Muscle of back (tissue), 11 donors: ENCODE data around the gene PHPT1. TPM values are rescaled to one million over a fixed set of nuclear protein-coding genes. Genes with fewer than 3 reads are reported as not detected.

Source experiments
- DNase-seq, 3 donors: peaks; one replicate each; pipeline versions ENCODE4 v3.0.0 to v3.0.0-alpha.2; 2013
- polyA plus RNA-seq, 10 donors: library from polyadenylated mRNA; unstranded; fragments of 120-200 nt; gene quantifications; one replicate each; pipeline ENCODE4 v1.2.1, GENCODE V29; 2013; ENCODE audit not compliant: insufficient read length in 10 of 10

The PHPT1 gene
- polyA plus RNA-seq, 10 donors, result 63.9 to 118 (median 81.7) TPM

DNA sequence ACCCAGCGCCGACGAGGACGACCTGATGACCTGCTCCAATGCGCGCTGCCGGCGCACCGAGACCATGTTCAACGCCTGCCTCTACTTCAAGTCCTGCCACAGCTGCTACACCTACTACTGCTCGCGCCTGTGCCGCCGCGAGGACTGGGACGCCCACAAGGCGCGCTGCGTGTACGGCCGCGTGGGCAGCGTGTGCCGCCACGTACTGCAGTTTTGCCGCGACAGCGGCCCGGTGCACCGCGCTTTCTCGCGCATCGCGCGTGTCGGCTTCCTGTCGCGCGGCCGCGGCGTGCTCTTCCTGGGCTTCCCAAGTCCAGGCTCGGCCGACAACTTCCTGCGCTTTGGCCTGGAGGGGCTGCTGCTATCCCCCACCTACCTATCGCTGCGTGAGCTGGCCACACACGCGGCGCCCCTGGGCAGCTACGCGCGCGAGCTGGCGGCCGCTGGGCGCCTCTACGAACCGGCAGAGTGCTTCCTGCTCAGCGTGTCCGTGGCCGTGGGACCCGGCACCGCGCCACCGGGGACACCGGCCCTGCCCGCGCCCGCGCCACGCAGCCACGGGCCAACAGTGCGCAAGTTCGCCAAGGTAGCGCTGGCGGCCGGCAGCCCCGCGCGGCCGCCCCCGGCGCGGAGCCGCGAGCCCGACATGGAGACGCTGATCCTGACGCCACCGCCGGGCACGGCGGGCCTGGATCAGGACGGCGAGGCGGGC, 2.7 kb upstream of the PHPT1 start:
- peak in 1 of 3 donors; percentile 69 for DNase-seq

DNA sequence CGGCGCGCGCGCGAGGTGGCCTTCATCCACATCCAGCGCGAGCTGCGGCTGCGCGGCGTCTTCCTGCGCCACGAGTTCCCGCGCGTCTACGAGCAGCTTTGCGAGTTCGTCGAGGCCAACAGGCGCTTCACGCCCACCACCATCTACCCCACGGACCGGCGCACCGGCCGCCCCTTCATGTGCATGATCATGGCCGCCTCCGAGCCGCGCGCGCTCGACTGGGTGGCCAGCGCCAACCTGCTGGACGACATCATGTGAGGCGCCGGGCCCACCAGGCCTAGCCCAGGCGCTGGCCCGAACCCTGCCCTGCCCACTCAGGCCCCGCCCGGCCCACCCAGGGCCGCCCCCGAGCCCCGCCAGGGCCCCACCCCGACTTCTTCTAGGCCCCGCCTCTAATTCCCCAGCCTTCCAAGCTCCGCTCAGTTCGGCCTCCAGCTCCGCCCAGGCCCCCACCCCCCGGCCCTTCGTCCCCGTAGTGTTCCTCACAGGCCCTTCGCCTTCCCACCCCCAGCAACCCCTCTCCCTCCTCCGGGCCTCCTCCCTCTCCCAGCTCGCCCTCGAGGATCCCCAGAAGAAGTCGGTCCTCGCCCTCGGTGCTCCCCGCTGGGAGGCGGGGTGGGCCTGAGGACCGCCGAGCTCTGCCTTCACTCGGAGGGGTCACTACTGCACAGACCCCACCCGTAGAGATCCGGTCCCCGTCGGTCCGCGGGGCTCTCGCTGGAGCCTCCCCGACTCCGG, 2.0 kb upstream of the PHPT1 start:
- peak; percentile 69 to 89 (median 79) for DNase-seq

DNA sequence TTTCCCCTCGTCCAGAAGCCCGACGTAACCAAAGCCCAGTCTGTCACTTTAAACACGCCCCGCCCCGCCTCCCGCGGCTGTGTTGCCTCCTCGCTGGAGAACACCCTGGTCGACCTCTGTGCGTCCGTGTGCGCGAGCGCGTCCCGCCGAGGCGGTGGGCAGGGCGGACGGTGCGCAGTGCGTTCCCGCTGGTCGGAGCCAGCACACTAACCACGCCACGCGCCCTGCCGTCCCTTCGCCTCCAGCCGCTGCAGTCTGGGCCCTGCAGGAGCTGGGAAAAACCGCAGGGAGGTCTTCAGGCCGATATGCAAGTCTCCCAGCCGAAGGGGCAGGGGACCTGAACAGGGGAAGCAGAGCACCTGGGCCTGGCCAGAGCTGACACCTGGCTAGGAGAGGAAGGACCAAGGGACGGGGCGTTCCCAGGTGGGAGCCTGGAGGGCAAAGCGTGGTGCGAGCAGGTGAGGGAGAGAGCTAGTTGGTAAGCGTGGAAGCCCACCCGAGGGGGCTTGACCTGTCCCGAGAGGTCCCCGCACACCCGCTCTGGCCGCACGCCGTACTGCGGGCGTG, 1.3 kb upstream of the PHPT1 start:
- peak; percentile 75 to 95 (median 84) for DNase-seq

DNA sequence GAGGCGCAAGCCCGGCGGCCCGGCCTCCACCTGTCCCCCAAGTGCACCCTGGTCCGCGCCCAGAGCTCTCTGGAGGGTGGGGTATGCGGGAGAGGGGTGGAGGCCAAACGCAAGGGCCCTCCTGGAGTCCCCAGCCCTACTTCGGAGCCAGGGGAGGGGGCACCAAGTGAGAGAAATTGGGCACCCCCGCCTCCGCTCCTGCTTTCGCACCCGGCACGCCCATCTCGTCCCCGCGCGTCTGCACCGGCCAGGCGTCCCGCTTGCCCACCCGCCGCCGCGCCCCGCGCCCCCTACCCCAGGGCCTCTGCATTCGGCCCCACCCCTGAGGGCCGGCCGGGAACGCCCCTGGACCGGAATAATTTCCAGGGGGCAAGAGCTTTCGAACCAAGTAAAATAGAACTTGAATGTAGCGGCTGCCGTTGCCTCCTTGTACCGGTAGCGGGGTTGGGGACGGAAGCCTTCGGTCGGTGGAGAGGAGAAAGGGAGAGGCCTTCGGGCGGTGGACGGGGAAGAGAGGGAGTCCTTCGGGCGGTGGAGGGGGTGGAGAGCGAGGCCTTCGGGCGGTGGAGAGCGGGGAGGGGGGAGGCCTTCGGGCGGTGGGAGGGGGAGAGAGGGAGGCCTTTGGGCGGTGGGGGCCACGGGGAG, 694 bp upstream of the PHPT1 start:
- DNase-seq, result peak in 1 of 3 donors; percentile 23

DNA sequence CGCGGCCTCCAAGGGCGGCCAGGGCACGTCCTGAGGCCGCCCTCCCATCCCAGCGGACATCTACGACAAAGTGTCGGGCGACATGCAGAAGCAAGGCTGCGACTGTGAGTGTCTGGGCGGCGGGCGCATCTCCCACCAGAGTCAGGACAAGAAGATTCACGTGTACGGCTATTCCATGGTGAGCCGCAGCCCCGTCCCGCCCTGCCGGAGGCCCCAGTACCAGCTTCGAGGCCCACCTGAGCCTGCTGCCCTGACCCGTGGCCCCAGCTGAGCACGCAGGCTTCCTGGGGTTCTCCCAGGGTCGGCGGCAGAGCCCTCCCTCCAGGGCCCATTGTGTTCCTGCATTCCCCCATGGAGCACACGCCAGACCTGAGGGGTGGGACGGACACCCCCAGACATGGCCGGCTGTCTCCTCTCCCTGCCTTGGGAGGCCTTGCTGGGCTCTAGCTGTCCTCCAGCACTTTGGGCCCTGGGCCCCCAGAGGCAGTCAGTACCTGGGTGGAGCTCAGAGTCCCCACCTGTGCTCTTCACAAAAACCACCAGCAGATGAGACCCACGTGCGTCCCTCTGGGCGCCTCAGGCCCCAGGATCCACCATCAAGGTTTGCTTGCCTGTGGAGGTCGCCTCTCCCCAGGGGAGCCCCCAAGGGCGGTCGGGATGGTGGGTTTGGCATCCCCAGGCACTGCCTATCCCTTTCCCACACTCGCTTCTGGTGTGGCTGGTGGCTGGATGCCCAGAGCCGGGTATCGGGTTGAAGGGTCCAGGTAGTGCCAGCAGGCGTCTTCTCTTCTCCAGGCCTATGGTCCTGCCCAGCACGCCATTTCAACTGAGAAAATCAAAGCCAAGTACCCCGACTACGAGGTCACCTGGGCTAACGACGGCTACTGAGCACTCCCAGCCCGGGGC, 1.0 kb downstream of the PHPT1 start:
- peak in 1 of 3 donors; percentile 27 for DNase-seq

DNA sequence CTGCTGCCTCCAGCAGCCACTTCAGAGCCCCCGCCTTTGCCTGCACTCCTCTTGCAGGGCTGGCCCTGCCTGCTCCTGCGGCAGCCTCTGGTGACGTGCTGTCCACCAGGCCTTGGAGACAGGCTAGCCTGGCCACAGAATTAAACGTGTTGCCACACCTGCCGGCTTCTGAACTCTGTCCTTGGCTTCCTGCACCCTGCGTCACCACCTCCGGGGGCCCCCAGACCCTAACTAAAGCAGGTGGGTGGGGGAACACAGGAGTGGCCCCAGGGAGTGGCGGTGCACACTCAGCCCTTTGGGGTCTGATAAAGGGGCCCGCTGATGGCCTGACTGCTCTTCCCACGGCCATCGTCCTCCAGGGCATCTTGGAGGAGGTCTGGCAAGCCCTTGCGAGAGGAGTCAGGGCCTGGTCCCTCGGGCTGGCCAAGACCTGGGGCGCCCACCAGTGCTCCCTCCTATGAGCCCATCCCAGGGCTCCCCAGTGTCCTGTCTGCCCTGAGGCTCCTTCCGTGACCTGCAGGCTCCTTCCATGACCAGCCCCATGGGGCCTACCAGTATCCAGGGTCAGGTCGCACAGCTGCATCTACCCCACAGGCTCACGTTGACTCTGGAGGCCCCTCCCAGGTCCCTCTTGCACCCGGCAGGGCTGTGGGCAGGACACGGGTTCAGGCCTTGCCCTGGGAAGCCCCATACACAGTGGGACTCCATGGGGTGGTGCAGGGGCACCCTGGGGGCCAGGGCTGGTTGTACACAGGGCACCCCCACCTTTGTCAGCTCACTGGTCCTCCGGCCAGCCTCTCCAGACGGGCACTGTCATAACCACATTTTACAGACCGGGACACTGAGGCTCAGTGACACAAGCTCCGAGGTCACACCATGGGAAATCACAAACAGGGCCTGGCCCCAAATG, 1.9 kb downstream of the PHPT1 start:
- DNase-seq, result peak in 1 of 3 donors; percentile 24

DNA sequence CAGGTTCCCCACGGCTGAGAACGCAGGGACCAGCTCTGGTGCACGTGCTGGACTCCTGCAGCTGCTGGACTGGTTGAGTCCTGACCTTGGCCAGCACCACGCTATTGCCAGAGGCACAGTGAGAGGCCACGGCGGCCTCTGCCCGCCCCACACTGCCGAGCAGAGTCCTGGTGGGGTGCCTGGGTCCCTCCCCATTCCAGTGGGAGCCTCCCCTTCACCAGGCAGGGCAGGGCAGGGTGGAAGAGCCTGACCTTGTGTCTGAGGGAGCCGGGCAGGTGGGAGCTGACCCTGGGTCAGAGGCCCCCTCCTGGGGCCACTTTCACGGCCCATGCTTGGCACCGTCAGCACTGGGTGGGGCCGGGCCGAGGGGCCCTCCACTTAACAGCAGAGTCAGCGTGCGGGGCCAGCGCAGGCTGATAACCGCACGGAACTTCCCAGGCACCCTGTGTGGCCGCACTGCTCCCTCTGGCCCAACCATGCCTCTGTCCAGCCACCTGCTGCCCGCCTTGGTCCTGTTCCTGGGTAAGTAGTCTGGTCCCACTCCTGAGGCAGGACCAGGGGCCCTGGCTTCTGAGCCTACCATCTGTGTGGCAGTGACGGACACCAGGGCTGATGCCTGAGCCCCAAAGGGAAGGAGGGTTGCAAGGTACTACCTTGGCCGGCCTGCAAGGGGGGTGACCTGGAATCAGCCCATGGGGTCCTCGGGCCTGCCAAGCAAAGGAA, 2.9 kb downstream of the PHPT1 start, which contains the start of gene MAMDC4:
MAMDC4 (plus strand) TSS at position 406 of the 723 bp plus-strand sequence; CDS start at position 477, 71 bp downstream.
- peak in 1 of 3 donors; percentile 27 for DNase-seq

DNA sequence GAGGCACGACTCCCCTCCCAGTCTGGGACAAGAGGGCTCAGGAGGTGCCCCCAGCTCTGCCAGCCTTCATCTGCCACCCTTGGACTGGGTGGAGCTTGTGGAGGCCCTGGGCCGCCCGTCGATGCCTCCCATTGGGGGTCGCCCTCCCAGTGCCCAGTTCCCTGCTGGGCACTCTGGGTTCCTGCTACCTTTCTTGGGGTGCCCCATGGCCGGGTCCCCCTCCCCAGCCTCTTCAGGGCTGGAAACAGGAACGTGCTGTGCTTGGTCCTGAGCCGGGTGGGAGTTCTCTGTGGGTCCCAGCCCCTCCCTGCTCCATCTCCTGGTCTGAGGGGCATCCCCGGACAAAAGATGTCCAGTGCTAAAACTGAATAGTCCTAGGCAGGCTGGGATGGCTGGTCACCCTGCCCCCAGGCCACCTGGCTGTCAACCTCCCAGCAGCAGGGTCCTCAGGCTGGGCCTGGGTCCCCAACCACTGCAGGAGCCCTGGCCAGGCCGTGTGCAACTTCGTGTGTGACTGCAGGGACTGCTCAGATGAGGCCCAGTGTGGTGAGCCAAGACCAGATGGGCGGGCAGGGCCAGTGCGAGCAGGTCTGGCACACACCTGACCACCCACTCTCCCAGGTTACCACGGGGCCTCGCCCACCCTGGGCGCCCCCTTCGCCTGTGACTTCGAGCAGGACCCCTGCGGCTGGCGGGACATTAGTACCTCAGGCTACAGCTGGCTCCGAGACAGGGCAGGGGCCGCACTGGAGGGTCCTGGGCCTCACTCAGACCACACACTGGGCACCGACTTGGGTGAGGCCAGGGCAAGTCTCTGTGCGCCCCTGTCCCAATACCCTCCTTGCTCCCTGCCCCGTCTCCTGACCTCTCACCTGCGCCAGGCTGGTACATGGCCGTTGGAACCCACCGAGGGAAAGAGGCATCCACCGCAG, 3.7 kb downstream of the PHPT1 start:
- peak in 1 of 3 donors; percentile 20 for DNase-seq

DNA sequence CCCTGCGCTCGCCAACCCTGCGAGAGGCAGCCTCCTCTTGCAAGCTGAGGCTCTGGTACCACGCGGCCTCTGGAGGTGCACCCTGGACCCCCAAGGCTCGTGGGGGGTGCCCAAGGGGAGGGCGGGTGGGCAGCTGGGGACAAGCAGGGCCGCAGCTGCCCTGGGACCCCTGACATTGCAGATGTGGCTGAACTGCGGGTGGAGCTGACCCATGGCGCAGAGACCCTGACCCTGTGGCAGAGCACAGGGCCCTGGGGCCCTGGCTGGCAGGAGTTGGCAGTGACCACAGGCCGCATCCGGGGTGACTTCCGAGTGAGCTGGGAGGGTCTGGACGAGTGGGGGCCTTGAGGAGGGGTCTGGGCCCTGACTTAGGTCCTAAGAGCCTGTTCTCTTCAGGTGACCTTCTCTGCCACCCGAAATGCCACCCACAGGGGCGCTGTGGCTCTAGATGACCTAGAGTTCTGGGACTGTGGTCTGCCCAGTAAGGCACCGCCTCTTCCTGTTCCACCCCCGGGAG, 4.4 kb downstream of the PHPT1 start:
- DNase-seq, result no peak

DNA sequence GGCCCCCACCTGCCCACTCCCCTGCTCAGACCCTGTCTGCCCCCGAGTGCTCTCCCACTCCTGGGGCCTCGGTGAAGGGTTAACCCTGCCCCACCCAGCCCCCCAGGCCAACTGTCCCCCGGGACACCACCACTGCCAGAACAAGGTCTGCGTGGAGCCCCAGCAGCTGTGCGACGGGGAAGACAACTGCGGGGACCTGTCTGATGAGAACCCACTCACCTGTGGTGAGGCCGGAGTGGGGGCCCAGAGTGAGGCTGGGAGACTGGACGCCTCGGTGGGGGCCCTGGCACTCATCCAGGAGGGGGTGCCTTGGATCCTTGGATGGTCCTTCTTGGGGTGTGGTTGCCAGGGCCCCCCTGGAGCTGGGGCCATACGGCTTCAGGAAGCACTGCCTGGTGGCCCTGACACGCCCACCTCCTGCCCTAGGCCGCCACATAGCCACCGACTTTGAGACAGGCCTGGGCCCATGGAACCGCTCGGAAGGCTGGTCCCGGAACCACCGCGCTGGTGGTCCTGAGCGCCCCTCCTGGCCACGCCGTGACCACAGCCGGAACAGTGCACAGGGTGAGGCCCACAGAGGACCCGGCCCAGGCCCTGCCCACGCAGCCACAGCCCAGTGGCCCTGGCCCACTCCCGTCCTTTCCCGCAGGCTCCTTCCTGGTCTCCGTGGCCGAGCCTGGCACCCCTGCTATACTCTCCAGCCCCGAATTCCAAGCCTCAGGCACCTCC, 5.1 kb downstream of the PHPT1 start:
- peak in 1 of 3 donors; percentile 32 for DNase-seq

DNA sequence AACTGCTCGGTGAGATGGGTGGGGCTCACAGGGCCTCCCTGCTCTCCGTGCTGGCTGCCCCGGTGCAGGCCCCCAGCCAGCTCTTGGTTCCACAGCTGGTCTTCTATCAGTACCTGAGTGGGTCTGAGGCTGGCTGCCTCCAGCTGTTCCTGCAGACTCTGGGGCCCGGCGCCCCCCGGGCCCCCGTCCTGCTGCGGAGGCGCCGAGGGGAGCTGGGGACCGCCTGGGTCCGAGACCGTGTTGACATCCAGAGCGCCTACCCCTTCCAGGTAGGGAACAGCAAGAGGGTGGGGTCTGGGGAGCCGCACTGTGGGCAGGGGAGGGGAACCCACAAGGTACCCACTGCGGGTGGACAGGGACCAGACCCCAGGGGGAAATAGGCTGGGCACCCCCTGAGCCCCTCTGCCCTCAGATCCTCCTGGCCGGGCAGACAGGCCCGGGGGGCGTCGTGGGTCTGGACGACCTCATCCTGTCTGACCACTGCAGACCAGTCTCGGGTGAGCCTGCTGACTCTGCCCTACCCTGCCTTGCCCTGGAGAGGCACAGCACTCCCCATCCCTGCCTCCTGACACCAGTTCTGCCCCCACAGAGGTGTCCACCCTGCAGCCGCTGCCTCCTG, 5.7 kb downstream of the PHPT1 start:
- DNase-seq, result no peak

DNA sequence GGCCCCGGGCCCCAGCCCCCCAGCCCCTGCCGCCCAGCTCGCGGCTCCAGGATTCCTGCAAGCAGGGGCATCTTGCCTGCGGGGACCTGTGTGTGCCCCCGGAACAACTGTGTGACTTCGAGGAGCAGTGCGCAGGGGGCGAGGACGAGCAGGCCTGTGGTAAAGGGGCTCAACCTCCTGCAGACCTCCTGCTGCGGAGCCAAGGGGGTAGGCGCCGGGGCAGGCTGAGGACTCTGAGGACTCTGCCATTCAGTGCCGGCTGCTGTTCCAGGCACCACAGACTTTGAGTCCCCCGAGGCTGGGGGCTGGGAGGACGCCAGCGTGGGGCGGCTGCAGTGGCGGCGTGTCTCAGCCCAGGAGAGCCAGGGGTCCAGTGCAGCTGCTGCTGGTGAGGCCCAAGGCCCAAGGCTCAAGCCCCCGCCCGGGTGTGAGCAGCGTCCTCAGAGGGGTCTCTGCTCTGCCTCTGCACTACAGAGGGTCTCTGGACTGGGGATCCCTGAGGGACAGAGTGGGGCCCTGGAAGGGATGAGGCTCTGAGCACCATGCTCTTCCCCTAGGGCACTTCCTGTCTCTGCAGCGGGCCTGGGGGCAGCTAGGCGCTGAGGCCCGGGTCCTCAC, 6.4 kb downstream of the PHPT1 start:
- peak in 1 of 3 donors; percentile 27 for DNase-seq

DNA sequence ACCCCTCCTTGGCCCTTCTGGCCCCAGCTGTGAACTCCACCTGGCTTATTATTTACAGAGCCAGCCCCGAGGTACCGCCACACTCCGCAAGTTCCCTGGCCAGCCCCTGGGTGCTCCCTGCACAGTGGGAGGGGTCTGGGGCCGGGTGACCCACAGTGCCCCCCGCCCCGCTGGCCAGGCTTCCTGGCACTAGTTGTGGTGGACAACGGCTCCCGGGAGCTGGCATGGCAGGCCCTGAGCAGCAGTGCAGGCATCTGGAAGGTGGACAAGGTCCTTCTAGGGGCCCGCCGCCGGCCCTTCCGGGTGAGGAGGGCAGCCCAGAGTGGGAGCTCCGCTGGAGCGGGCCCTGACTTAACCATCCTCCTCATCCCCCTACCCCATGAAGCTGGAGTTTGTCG, 6.9 kb downstream of the PHPT1 start:
- no peak for DNase-seq

DNA sequence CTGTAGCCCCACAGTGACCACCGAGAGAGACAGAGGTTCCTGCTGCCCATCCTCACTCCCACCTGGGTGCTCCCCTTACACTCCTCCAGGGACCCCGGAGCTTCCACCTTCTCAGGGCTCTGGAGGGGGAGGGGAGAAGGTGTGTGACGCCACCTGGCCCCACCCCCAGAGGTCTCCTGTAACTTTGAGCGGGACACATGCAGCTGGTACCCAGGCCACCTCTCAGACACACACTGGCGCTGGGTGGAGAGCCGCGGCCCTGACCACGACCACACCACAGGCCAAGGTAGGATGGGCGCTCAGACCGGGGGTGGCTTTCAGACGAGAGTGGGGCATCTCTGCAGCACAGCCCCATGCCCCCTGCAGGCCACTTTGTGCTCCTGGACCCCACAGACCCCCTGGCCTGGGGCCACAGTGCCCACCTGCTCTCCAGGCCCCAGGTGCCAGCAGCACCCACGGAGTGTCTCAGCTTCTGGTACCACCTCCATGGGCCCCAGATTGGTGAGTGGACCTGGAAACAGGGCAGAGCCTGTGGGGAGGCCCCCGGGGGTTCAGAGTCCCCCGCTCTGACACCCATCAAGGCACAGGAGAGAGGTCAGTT, 7.4 kb downstream of the PHPT1 start:
- no peak for DNase-seq

DNA sequence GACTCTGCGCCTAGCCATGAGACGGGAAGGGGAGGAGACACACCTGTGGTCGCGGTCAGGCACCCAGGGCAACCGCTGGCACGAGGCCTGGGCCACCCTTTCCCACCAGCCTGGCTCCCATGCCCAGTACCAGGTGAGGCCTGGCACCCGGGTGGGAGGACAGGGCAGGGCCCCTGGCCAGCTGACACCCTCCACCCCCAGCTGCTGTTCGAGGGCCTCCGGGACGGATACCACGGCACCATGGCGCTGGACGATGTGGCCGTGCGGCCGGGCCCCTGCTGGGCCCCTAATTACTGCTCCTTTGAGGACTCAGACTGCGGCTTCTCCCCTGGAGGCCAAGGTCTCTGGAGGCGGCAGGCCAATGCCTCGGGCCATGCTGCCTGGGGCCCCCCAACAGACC, 8.0 kb downstream of the PHPT1 start:
- DNase-seq, result peak in 1 of 3 donors; percentile 9
